Hematopoietic multipotent progenitor cell (in vitro differentiated cells): Measurements from ENCODE around the gene TCP10L. TPM values are rescaled to one million over a fixed set of nuclear protein-coding genes. Genes with fewer than 3 reads are reported as not detected.
A peak's percentile ranks its signal among the peaks of the same experiment; 100 is the strongest.
"Not testable (repeated sequence)": the region's sequence is repeated elsewhere in the genome, so short reads cannot be mapped to it uniquely, and the experiment has no call there.

Experiments
- DNase-seq, 3 donors: peaks; one replicate each; pipeline ENCODE4 v3.0.0-alpha.2; 2011 to 2015; ENCODE audit warnings: low read depth in 2 of 3, low spot score in 2 of 3
- total RNA-seq: library from RNA; depleted of rRNA; stranded (reverse); fragments of >200 nt; gene quantifications from one replicate; pipeline ENCODE4 v1.2.3, GENCODE V29; 2012

TCP10L gene
- total RNA-seq, 1 donor, result 0.27 TPM

GRCh38 chr21:32587651-32588050 lies 2.3 kb upstream of the TCP10L start:
- no peak for DNase-seq

GRCh38 chr21:32587120-32587519 lies 1.8 kb upstream of the TCP10L start:
- DNase-seq, result no peak

GRCh38 chr21:32585970-32586369 lies 647 bp upstream of the TCP10L start:
- DNase-seq, result no peak

GRCh38 chr21:32584472-32584871 lies 851 bp downstream of the TCP10L start:
- no peak for DNase-seq

- DNase-seq, result no peak
Measured at GRCh38 chr21:32581732-32582131, 3.6 kb downstream of the TCP10L start.

GRCh38 chr21:32580949-32581348 lies 4.4 kb downstream of the TCP10L start:
- DNase-seq, result no peak

- peak in 1 of 3 donors; percentile 2 for DNase-seq
Measured at GRCh38 chr21:32578107-32578691, 7.1 kb downstream of the TCP10L start.

GRCh38 chr21:32576011-32576410 lies 9.3 kb downstream of the TCP10L start:
- no peak for DNase-seq

GRCh38 chr21:32574946-32575925 lies 10.1 kb downstream of the TCP10L start:
- no peak for DNase-seq

- no peak for DNase-seq
Measured at GRCh38 chr21:32572574-32573420, 12.5 kb downstream of the TCP10L start.

GRCh38 chr21:32570456-32570855 lies 14.9 kb downstream of the TCP10L start:
- no peak for DNase-seq

GRCh38 chr21:32569261-32570230 lies 15.8 kb downstream of the TCP10L start:
- peak; percentile 63 to 90 (median 84) for DNase-seq

GRCh38 chr21:32567626-32568025 lies 17.7 kb downstream of the TCP10L start:
- DNase-seq, result no peak

GRCh38 chr21:32566741-32567389 lies 18.5 kb downstream of the TCP10L start:
- DNase-seq, result peak in 1 of 3 donors; percentile 3

- no peak for DNase-seq
Measured at GRCh38 chr21:32565856-32566465, 19.4 kb downstream of the TCP10L start.

GRCh38 chr21:32562915-32563314 lies 22.4 kb downstream of the TCP10L start:
- peak in 1 of 3 donors; percentile 3 for DNase-seq

- DNase-seq, result peak in 1 of 3 donors; percentile 44
Measured at GRCh38 chr21:32562426-32562825, 22.9 kb downstream of the TCP10L start.

GRCh38 chr21:32561476-32561875 lies 23.8 kb downstream of the TCP10L start:
- not testable (repeated sequence) for DNase-seq

GRCh38 chr21:32560896-32561295 lies 24.4 kb downstream of the TCP10L start:
- DNase-seq, result no peak
